Measurements from ENCODE around the gene CDK15. TPM values are rescaled to one million over a fixed set of nuclear protein-coding genes. Genes with fewer than 3 reads are reported as not detected.
A peak's percentile ranks its signal among the peaks of the same experiment; 100 is the strongest.

The CDK15 gene
- total and polyA plus RNA-seq, 2 experiments from 2014 or later = 0.27 TPM; not detected in 1

DNA sequence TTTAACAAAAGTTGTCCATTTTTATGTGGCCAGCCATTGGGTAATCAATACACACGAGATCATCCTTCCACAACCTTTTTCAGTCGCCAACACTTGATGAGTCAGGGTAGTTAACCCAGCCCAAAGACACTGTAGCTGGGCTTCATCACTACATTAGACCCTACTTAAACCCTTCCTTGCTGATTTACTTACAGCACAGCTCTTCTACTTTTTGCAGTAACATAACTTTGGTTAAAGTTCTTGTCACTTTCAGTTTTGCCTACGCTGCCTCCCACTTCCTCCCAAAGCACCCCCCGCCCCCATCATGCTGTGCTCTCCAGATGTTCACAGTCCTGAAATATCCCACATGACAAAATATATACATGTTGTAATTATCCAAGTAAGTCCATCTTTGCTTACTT is 103.6 kb downstream of the CDK15 start:
- Histone ChIP-seq H3K9me2 (ENCODE audit: insufficient read depth) (peaks cover 6% of the 10 kb centered on the region; the same call in 1 of the 2 replicates), H3K4me3 (no peak overlapping the region), H3K4me2 (no peak overlapping the region), H2AFZ (0 out of 2 replicates have a peak overlapping the region, but pooled peaks have one; percentile 14), H3K79me2 (replicated peaks; ENCODE audit: insufficient read depth) (no peaks in the 10 kb centered on the region), H3K4me1 (ENCODE audit: insufficient read depth) (peaks cover 49% of the 10 kb centered on the region), H3F3A (replicated peaks; ENCODE audit: low read depth) (peaks cover 5% of the 10 kb centered on the region), H3K36me3 (ENCODE audit: insufficient read depth) (no peaks in the 10 kb centered on the region), H3K27me3 (ENCODE audit: insufficient read depth) (no peaks in the 10 kb centered on the region), H3K27ac (ENCODE audit: low read depth) (no peak overlapping the region), H4K20me1 (replicated peaks; ENCODE audit: insufficient read depth) (no peaks in the 10 kb centered on the region)
- TF ChIP-seq ZNF331 (CRISPR knock-in tag; IDR thresholded peaks at IDR 0.05; ENCODE audit: low read depth) (no peak), POLR2AphosphoS5 (IDR thresholded peaks at IDR 0.05; ENCODE audit: low read depth) (no peak), EZH2 (IDR thresholded peaks at IDR 0.05; ENCODE audit: low read depth, unreplicated experiment) (no peak), JUNB (IDR thresholded peaks at IDR 0.05; ENCODE audit: unreplicated experiment) (no peak), NANOG (IDR thresholded peaks at IDR 0.05; ENCODE audit: borderline replicate concordance) (no peak), STAT1 (IDR thresholded peaks at IDR 0.05; ENCODE audit: unreplicated experiment) (no peak), EZH2phosphoT487 (IDR thresholded peaks at IDR 0.05; ENCODE audit: unreplicated experiment) (no peak), CREB1 (CRISPR knock-in tag; IDR thresholded peaks at IDR 0.05; ENCODE audit: low read depth) (no peak), ZNF114 (CRISPR knock-in tag; IDR thresholded peaks at IDR 0.05) (no peak)
- TF ChIP-seq, protein P1, sequence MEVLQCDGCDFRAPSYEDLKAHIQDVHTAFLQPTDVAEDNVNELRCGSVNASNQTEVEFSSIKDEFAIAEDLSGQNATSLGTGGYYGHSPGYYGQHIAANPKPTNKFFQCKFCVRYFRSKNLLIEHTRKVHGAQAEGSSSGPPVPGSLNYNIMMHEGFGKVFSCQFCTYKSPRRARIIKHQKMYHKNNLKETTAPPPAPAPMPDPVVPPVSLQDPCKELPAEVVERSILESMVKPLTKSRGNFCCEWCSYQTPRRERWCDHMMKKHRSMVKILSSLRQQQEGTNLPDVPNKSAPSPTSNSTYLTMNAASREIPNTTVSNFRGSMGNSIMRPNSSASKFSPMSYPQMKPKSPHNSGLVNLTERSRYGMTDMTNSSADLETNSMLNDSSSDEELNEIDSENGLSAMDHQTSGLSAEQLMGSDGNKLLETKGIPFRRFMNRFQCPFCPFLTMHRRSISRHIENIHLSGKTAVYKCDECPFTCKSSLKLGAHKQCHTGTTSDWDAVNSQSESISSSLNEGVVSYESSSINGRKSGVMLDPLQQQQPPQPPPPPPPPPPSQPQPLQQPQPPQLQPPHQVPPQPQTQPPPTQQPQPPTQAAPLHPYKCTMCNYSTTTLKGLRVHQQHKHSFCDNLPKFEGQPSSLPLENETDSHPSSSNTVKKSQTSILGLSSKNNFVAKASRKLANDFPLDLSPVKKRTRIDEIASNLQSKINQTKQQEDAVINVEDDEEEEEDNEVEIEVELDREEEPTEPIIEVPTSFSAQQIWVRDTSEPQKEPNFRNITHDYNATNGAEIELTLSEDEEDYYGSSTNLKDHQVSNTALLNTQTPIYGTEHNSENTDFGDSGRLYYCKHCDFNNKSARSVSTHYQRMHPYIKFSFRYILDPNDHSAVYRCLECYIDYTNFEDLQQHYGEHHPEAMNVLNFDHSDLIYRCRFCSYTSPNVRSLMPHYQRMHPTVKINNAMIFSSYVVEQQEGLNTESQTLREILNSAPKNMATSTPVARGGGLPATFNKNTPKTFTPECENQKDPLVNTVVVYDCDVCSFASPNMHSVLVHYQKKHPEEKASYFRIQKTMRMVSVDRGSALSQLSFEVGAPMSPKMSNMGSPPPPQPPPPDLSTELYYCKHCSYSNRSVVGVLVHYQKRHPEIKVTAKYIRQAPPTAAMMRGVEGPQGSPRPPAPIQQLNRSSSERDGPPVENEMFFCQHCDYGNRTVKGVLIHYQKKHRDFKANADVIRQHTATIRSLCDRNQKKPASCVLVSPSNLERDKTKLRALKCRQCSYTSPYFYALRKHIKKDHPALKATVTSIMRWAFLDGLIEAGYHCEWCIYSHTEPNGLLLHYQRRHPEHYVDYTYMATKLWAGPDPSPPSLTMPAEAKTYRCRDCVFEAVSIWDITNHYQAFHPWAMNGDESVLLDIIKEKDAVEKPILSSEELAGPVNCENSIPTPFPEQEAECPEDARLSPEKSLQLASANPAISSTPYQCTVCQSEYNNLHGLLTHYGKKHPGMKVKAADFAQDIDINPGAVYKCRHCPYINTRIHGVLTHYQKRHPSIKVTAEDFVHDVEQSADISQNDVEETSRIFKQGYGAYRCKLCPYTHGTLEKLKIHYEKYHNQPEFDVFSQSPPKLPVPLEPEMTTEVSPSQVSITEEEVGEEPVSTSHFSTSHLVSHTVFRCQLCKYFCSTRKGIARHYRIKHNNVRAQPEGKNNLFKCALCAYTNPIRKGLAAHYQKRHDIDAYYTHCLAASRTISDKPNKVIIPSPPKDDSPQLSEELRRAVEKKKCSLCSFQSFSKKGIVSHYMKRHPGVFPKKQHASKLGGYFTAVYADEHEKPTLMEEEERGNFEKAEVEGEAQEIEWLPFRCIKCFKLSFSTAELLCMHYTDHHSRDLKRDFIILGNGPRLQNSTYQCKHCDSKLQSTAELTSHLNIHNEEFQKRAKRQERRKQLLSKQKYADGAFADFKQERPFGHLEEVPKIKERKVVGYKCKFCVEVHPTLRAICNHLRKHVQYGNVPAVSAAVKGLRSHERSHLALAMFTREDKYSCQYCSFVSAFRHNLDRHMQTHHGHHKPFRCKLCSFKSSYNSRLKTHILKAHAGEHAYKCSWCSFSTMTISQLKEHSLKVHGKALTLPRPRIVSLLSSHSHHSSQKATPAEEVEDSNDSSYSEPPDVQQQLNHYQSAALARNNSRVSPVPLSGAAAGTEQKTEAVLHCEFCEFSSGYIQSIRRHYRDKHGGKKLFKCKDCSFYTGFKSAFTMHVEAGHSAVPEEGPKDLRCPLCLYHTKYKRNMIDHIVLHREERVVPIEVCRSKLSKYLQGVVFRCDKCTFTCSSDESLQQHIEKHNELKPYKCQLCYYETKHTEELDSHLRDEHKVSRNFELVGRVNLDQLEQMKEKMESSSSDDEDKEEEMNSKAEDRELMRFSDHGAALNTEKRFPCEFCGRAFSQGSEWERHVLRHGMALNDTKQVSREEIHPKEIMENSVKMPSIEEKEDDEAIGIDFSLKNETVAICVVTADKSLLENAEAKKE (CRISPR knock-in tag; IDR thresholded peaks at IDR 0.05) = no peak
- TF ChIP-seq, protein P2, sequence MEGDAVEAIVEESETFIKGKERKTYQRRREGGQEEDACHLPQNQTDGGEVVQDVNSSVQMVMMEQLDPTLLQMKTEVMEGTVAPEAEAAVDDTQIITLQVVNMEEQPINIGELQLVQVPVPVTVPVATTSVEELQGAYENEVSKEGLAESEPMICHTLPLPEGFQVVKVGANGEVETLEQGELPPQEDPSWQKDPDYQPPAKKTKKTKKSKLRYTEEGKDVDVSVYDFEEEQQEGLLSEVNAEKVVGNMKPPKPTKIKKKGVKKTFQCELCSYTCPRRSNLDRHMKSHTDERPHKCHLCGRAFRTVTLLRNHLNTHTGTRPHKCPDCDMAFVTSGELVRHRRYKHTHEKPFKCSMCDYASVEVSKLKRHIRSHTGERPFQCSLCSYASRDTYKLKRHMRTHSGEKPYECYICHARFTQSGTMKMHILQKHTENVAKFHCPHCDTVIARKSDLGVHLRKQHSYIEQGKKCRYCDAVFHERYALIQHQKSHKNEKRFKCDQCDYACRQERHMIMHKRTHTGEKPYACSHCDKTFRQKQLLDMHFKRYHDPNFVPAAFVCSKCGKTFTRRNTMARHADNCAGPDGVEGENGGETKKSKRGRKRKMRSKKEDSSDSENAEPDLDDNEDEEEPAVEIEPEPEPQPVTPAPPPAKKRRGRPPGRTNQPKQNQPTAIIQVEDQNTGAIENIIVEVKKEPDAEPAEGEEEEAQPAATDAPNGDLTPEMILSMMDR (conservative IDR thresholded peaks at IDR 0.05; ENCODE audit: low read depth in 2 of 2) = no peak
- TF ChIP-seq, protein P3, sequence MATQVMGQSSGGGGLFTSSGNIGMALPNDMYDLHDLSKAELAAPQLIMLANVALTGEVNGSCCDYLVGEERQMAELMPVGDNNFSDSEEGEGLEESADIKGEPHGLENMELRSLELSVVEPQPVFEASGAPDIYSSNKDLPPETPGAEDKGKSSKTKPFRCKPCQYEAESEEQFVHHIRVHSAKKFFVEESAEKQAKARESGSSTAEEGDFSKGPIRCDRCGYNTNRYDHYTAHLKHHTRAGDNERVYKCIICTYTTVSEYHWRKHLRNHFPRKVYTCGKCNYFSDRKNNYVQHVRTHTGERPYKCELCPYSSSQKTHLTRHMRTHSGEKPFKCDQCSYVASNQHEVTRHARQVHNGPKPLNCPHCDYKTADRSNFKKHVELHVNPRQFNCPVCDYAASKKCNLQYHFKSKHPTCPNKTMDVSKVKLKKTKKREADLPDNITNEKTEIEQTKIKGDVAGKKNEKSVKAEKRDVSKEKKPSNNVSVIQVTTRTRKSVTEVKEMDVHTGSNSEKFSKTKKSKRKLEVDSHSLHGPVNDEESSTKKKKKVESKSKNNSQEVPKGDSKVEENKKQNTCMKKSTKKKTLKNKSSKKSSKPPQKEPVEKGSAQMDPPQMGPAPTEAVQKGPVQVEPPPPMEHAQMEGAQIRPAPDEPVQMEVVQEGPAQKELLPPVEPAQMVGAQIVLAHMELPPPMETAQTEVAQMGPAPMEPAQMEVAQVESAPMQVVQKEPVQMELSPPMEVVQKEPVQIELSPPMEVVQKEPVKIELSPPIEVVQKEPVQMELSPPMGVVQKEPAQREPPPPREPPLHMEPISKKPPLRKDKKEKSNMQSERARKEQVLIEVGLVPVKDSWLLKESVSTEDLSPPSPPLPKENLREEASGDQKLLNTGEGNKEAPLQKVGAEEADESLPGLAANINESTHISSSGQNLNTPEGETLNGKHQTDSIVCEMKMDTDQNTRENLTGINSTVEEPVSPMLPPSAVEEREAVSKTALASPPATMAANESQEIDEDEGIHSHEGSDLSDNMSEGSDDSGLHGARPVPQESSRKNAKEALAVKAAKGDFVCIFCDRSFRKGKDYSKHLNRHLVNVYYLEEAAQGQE (IDR thresholded peaks at IDR 0.05; ENCODE audit: unreplicated experiment) = no peak
- TF ChIP-seq, protein P4, sequence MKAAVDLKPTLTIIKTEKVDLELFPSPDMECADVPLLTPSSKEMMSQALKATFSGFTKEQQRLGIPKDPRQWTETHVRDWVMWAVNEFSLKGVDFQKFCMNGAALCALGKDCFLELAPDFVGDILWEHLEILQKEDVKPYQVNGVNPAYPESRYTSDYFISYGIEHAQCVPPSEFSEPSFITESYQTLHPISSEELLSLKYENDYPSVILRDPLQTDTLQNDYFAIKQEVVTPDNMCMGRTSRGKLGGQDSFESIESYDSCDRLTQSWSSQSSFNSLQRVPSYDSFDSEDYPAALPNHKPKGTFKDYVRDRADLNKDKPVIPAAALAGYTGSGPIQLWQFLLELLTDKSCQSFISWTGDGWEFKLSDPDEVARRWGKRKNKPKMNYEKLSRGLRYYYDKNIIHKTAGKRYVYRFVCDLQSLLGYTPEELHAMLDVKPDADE (IDR thresholded peaks at IDR 0.05) = no peak
- DNase-seq (ENCODE audit: low spot score) = no peak
- H3K4me1 Mint-ChIP-seq = peaks cover 49% of the 10 kb centered on the region
- no peaks in the 10 kb centered on the region for H3K36me3 Mint-ChIP-seq (ENCODE audit: low read depth)
- no peak overlapping the region for H3K27ac Mint-ChIP-seq
- no peak for ATAC-seq
- no peaks in the 10 kb centered on the region; the same call in 2 of the 3 replicates for H3K9me3 Mint-ChIP-seq
- no peak overlapping the region for H3K4me3 Mint-ChIP-seq
- peaks cover 8% of the 10 kb centered on the region for H3K27me3 Mint-ChIP-seq (ENCODE audit: insufficient read depth, low read depth, poor library complexity)
